Amniotic epithelial cell (primary cell): ENCODE data around the gene ACOT7.

ENCODE experiments used
- DNase-seq: peaks from one replicate; pipeline ENCODE4 v3.0.0-alpha.2; 2010; ENCODE audit warnings: low read depth

ACOT7 gene

DNA sequence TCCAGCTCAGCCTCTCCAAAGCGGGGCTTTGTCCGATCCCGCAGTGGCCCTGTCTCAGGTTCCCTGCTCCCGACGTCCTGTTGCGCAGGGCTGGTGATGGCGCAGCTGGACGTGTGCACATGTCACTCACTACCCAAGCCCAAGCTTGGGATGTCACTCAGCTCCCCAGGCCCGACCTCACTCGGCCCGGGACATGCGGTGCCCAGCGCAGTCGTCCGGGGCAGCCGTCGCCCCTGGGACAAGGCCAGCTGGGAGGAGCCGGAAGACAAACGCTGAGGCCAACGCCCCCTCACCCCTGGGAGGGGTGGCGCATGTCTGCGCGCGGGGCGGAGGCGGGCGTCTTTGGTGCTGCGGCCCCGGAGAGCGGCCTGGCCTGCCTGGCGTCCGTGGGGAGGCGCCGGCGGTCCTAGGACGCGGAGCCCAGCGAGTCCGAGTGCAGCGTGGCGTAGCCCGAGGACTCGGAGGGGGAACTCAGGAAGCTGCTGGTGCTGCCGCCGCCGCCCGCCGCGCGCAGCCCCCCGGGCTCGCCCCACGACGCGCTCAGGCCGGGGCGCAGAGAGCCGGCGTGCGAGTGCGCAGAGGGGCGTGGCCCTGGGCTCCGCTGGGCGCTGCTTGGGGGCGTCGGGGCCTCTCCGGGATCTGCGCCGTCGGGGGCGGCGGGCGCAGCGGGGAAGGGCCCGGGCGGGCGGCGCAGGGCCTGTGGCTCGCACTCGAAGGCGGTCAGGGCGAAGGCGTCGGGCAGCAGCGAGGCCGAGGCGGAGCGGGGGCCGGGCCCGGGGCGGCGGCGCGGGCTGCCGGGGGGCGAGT, 144.4 kb downstream of the ACOT7 start:
- DNase-seq, result peak; percentile 17

DNA sequence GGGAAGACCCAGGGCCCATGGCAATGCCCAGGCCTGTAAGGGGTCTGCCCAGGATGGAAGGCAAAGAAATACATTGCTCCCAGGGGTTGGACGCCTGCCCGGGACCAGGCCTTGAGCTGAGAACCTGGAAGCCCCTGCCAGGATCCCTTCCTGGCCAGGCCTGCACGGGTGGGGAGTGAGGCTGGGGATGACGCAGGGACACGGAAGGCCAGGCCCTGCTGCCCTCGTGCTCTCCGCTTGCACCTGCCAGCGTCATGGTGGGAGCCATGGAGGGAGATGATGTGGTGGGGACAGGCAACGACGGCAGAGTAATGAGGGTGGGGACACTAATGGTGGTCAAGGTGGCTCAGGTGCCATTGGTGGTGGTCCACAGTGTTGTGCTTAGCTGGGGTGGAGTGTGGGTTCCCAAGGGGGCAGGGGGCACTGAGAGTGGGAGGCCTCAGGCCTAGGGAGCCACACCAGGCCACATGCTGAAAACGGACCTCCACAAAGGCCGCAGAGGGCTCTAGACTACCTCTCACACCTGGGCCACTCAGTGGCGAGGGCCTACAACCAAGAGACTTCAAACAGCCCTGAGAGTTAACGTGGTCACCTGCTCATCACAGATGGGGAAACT, 145.3 kb downstream of the ACOT7 start:
- no peak for DNase-seq

DNA sequence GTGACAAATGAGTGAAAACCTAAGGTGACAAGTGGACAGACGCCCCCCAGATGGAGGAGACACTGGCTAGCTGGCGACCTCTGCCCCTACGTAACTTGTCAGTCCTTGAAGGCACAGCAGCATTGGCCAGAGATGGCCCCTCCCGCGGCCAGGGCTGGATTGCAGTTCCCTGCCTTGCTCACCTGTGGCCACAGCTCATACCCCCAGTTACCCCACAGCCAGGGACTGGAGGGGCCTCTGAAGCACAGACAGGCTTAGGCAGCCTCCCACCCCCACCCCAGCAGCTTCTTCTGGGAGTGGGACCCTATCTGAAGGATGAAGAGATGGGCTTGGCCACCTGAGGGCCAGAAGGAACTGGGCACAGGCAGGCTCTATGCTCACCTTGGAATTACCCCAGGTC, 145.9 kb downstream of the ACOT7 start:
- DNase-seq, result no peak

DNA sequence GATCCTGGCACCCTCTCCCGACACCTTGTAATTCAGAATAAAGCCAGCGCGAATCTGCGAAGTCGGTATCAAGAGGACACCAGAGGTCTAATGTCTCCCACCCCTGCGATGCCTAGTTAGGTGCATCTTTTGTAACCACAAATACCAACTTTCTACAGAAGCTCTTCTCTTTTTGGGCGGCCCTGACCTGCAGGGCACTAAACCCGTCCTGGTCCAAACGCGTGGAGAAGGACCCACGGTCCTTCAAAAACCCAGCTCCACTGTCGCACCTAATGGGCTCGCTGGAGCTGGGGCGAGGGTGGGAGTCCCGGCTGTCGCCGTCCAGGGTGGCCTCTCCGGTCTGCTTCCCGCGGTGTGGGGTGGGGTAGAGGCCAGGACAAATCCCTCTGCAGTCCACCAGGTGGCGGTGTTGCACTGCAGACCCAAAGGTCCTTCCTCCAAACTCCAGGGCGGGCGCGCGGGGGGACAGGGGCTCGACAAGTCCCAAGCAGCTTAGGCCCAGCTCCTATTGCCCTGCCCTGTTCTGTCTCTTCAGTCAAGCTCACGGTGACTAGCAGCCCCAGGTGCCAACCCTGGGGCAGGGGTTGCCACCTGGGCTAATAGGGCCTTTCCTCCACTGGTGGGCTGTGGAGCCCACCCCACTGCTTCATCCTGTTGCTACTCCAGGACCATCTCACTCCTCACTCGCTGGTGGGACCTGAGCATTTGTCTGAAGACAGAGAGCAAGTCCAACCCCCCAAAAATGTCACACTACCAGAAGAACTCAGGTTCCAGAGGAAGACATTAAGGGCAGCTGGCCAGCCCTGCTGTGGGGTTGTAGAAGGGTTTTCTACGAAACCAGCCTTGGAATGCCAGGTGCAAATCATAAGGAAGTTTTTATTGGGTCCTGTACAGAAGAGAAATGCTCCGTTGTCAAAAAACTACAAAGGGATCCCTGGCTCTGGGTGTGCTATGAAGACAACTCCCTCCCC, 146.8 kb downstream of the ACOT7 start:
- peak; percentile 42 for DNase-seq

DNA sequence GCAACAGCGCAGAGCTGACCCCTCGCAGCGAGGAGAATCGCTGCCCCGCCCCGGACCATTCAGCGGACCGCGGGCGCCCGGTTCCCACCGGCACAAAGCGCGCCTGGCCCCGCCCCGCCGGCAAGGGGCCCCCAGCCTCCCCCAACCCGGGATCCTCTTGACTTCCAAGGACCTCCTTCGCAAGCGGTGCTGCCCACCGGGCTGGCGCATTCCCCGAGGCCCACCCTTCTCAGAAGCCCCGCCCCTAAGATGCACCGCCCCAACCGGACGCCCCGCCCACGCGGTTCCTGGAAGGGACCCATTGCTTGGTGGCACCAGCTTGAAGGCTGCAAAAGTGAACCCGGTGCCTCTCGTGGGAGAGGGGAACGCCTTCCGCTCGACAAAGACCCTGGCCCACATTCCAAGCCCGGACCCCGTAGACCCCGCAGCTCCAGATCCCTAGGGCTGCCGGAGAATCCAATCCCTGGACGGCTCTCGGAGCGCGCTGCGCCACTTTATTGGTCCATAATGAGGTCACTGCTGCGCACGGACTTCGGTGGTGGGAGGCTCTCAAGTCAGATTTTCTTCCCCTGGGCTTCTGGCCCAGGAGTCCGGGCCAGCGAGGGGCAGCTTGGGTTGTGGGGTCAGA, 147.6 kb downstream of the ACOT7 start:
- DNase-seq, result no peak

DNA sequence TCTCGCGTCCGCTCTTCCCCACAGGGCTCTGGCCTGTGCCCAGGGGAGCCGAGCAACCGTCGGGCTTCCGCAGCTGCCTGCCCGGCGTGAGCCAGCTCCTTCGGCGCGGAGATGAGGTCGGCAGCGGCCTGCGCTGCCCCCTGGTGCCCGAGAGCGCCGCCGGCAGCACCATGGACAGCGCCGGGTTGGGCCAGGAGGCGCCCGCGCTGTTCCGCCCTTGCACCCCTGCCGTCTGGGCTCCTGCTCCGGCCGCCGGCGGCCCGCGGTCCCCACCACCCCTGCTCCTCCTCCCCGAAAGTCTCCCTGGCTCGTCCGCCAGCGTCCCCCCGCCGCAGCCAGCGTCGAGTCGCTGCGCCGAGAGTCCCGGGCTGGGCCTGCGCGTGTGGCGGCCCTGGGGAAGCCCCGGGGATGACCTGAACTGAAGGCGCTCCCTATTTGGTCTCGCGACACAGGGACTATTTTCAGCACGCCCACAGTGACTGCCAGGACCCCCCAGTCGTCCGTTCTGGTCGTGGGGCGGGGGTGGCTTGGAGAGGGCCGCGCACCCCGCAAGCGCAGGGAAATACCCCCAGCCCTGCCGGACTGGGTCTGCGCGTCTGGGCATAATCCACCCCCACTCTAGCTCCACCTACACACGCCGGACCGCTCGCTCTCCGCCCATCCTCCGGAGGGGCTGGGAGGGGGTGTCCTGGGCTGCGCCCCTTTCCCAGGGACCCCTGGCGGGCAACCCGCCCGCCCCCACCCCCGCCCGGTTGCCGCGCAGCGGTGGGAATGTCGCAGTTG, 148.3 kb downstream of the ACOT7 start:
- peak; percentile 60 for DNase-seq

DNA sequence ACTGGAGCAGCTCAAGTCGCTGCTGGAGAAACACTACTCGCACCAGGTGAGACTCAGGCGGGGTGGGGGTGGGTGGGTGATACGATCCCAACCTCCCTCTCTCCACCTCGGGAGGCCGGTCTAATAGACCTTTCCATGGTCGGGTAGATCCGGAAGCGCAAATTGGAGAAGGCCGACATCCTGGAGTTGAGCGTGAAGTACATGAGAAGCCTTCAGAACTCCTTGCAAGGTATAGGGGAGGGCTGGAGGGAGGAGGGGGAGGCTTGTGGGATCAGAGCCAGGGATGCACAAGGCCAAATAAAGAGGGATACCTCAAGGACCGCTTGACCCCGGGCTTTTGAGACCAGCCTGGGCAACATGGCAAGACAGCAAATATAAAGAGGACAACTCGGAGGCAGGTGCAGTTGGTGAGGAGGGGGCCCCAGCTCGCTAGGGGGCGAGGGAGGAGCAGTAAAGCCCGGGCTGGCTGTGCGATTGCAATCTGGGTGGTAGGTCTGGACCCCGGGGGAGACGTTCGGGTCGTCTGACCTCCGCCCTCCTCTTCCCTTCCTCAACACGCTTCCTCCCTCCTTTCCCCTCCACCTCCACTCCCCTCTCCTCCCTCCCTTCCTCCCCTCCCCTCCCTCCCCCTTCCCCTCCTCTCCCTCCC, 149.0 kb downstream of the ACOT7 start:
- DNase-seq, result no peak

DNA sequence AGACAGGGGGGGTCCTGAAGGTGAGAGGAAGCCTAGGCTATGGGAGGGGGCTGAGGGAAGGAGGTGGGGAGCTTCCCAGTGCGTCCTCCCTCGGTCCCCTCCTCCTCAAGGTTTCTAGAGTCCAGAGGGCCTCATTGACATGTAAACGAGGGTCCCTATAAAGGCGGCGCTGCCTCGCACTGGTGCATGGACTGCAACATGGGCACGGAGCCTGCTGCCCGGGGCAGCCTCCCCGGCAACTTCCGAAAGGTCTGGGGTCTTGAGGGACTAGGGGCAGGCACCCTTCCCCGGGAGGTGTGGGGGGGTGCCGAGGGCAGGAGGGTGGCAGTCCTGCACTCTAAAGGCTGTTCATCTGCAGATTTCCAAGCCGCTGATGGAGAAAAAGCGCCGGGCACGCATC, 149.6 kb downstream of the ACOT7 start, which contains the start of gene HES3:
Gene HES3, plus strand, starts transcription at position 187 of the 400 bp plus-strand sequence. Its CDS starts 187 bp downstream, at position 374.
- DNase-seq, result no peak

DNA sequence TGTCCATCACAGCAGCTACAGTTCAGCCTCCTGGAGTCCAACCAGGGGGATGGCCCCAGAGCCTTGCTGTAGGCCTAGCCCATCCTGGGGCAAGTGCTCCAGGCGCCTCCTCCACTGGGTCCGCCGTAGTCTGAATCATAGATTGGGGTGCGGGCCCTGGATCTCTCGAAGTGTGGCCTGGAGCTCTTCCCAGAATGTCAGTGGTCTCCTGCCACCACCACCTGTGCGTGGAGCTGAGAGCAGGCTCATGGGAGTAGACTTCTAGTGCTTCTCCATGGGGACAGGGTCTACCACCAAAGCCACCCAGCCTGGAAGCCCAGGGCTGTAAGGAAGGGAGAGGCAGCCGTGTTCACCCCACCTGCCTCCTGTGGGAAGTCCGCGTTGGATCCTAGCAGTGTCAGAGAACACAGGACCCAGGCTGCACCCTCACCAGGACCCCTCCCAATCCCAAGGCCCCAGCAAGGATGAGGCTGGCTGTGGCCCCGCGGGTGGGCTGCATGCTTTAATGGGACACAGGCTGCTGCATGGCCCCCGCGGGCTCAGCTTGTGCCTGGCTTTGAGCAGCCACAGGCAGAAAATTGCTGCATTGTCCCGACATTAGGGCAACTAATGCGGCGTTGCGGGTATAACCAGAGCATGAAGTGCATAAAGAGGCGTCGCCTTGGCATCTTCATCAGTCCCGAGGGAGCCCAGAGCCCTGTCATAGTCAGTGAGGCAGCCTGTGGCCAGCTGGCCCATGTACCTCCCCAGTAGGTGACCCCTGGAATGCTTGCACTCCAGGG, 150.3 kb downstream of the ACOT7 start:
- DNase-seq, result no peak

DNA sequence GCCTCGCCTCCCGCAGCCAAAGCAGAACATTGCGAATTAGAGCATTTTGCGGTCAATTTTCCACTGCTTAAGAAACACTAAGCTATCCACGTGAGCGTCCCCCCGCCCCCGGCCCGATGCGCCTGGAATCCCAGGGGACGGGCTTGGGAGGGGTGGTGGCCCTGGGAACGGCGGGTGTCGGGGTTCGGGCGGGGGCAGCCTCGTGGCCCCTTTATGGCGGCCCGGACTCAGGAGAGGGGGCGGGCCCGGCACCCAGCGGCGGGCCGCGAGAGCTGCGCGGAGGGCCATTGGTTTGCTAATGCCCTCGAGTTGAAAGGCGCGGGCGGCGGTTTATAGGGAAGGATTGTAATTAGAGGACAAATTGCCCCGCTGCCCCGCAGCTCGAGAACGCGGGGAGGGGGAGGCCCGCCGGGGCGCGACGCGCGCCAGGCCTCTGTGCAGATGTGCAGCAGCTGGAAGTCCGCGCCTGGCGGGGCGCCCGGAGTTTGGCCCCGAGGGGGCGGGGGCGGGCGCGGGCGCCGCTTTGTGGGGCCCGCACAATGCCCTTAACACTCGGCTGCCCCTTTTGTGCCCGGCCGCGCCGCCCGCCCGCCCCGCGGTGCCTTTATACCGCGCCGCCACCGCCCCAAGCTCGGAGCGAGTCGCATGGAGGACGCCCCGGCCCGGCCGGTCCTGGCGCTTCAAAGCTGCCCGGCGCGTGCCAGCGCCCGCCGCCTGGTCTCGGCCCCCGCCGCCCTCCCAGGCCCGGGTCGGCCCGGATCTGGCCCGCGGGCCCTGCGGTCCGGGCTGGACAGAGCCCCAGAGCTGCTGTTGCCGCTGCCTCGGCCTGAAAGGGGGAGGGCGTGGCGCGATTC, 151.5 kb downstream of the ACOT7 start:
- peak; percentile 31 for DNase-seq

DNA sequence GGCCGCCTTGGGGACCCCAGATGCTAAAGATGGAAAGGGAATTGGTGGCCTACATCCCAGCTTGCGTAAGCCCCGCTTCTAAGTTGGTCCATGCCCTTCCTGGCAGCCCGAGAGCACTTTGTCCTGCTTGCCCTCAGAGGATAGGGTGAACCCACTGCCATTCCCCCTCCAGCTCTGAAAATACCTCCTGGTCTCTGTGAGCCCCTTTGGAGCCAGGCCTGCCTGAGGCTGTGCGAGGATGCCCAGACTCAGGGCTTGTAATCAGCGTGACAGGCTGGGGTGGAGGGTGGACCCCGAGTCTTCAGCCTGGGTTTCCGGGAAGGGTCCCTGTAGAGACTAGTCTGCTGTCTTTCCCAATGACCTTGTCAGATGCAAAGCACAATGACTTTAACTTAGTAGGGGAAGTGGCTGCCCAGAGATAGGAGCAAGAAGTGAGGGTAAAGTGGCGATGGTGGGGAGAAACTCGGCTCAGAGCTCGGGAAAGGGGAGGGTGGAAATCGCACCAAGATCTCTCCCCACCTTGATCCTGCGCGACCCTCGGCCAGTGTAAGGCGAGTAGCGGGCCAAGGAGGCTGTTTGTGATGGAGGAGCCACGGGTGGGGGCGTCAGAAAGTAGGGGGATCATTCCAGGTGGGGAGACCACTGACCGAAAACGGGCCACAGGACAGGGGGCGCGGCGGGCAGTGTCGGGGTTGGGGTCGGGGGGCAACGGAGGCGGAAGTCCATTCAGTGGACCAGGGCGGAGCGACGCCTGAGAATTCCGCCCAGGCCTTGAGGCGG, 152.3 kb downstream of the ACOT7 start:
- no peak for DNase-seq

DNA sequence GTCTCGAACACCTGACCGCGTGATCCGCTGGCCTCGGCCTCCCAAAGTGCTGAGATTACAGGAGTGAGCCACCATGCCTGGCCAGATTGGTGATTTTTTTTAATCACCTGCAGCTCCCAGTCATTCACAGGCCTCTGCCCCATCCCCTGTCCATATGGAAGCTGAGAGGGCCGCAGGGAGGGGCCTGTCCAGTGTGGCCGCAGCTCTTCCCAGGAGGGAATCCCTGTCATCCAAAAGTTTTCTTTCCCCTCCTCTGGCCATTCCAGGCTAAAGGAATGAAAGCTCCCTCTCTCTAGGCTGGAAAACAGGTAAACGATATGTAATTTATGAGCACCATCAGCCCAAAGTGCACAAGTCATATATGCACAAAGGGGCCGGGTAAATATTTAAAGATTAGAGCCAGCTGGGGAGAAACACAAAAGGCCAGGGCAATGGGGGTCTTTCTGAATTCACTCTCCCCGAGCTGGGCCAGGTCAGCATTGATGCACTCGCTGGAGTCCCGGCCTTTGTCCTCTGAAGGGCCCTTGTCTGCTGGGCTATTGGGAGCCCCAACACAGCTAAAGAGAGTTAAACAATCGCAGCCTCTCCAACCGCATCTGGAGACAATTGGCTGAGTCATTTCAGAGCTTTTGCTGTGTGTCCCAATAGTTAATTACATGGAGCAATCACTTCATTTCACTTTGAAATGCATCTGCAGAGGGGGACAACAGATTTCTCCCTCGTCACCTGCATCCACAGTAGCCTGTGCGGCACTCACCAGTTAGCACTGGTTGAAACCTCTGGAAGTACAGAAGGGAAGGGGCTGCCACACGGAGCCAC, 153.4 kb downstream of the ACOT7 start:
- peak; percentile 55 for DNase-seq

DNA sequence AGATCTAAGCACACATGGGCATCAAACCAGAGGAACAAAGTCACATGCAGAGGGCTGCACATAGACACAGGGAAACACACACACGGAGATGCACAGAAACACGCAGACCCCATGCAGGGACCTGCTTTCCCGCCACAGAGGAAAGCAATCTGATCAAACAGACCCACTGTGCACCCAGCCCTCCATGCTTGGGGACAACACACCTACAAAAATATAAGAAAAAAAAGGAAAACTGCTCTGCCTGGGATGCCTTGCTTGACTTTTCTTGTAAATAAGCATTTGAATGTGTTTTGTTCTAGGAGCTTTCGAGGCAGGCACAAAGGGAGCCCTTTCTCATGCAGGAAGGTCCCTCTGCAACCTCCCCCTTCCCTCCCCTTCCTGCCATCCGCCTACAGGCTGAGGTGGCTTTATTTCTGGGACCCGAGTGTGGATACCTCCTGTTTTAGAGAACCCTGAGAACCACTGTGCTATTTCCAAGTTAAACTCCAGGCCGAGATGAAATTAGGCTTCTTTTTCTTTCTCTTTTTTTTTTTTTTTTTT, 154.3 kb downstream of the ACOT7 start:
- DNase-seq, result no peak

DNA sequence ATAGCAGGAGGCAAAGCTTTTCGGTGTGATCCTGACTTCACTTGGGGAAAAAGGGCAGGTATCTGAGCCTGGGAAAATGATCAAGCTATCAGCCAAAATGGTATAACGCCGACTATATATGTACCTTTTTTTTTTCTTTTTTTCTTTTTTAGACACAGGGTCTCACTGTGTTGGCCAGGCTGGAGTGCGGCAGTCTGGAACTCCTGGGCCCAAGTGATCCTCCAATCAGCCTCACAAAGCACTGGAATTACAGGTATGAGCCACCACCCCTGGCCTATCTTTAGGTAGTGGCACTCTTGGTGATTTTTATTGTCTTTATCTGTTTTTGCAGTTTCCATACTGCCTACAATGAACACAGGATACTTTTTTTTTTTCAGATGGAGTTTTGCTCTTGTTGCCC, 156.5 kb downstream of the ACOT7 start:
- DNase-seq, result no peak

DNA sequence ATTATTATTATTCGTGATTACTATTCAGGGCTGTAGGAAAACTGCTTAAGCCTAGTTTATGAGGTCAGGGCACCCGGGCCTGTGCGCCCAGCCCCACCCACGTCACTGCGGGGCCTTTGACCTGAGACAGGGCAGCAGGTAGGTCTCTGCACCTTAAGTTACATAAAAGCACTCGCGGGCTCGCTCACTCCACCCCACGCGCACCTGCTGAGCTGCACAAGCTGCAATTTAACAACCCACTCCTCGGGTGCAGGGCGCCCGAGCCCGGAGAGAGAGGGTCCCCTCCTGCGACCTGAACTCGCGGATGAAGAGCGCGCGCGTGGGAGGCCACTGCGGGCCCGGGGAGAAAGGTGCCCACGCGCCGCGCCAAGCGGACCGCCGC, 158.3 kb downstream of the ACOT7 start:
- DNase-seq, result no peak

DNA sequence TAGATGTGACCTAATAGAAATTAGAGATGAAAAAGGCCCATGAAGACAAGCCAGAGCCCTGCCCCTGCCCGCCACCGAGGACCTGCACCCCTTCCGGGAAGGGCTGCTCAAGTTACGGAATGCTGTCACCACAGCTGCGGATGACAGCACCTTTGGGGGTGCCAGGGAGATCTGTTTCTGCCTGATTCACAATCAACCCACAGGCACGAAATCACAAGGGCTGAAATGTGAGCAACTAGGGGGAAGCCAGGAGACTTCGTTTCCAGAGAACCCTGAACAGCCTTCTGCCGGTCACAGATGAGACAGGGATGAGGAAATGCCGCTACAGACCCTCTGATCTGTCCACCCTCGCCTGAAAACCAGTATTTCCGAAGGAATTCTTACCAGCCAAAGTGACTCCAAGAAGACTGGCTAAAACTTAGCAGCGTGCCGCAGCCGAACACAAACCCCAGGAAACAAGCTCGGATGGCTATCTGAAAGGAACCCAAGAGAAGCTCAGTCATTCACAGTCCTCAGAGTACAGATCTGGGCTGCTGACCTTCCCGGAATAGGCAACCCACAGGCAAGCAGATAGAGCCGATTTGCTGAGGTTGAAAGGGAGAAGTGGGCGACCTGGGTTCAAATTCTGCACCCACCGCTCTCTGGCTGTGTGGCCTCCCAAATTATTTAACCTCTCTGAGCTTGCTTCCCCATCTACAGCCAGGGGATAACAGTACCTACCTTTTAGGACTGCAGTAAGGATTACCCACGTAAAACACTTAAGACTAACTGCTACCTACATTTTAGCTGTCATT, 158.9 kb downstream of the ACOT7 start:
- peak; percentile 6 for DNase-seq
